GM12878 (cell line): ENCODE data around the gene PLPPR1. TPM values are rescaled to one million over a fixed set of nuclear protein-coding genes. Genes with fewer than 3 reads are reported as not detected.

ENCODE experiments used
- ATAC-seq: fragments of 200-7000 bp; cut with Tn5 transposase; 3 replicates; pipeline ENCODE4 v1.9.1; 2020; ENCODE audit warnings: mild to moderate bottlenecking, moderate library complexity
- BruUV-seq: library from RNA; stranded (reverse); fragments of 400-500 nt; replicated peaks from 2 replicates; lab custom pipeline; 2021; lab: Mats Ljungman, UMichigan
- CTCF ChIA-PET: fragments of 300-600 bp; sonication (Branson Sonifier 250); formaldehyde crosslinking; extraction: SDS; loops from one replicate; lab custom pipeline; 2021; ENCODE audit warnings: inconsistent platforms; lab: Yijun Ruan, JAX
- POLR2A ChIA-PET: fragments of 350-600 bp; formaldehyde crosslinking; extraction: SDS; loops from one replicate; lab custom pipeline; 2021; ENCODE audit warnings: inconsistent platforms; lab: Charles Lee
- RAD21 ChIA-PET: fragments of 300-600 bp; sonication (Branson Sonifier 250); formaldehyde crosslinking; loops from one replicate; lab custom pipeline; 2023; ENCODE audit warnings: antibody characterized with exemption; ENCODE audit not compliant: unreplicated experiment; lab: Charles Lee
- SMC1A ChIA-PET: fragments of 300-600 bp; sonication (Branson Sonifier 250); formaldehyde crosslinking; loops from one replicate; lab custom pipeline; 2023; ENCODE audit not compliant: unreplicated experiment, uncharacterized antibody; lab: Charles Lee
- DNase-seq: peaks from one replicate; pipeline ENCODE4 v3.0.0-alpha.2; 2011; ENCODE audit warnings: low read depth, low spot score
- FAIRE-seq: peaks from 3 replicates; lab custom pipeline; 2011; peaks lifted over from hg19 to GRCh38; lab: Jason Lieb, UNC
- H2AFZ ChIP-seq: 2 replicates; pipeline ENCODE4 v1.6.0; 2011; ENCODE audit warnings: low read depth, low read length, control low read depth; ENCODE audit not compliant: control insufficient read depth
- H3K27ac ChIP-seq: 2 replicates; pipeline ENCODE4 v1.5.1; 2011; ENCODE audit warnings: control low read depth; ENCODE audit not compliant: control insufficient read depth, insufficient read depth
- H3K27me3 ChIP-seq, 2 experiments: replicated peaks in 1 of 2; 2 replicates each; pipeline versions ENCODE4 v1.6.0 to v1.6.1; 2011; ENCODE audit warnings: low read length in 1 of 2; ENCODE audit not compliant: control insufficient read depth in 2 of 2, insufficient read depth in 2 of 2
- H3K36me3 ChIP-seq, 2 experiments: 2 replicates each; pipeline ENCODE4 v1.5.1; 2011; ENCODE audit warnings: low read length in 1 of 2; ENCODE audit not compliant: control insufficient read depth in 2 of 2, insufficient read depth in 2 of 2
- H3K4me1 ChIP-seq: 2 replicates; pipeline ENCODE4 v1.6.1; 2011; ENCODE audit warnings: mild to moderate bottlenecking, low read length, moderate library complexity, mixed read lengths; ENCODE audit not compliant: control insufficient read depth, insufficient read depth
- H3K4me2 ChIP-seq: 2 replicates; pipeline ENCODE4 v1.6.0; 2011; ENCODE audit warnings: control low read depth; ENCODE audit not compliant: control insufficient read depth, insufficient read depth
- H3K4me3 ChIP-seq: fragments of 200-600 bp; sonication (generic); 2 replicates; pipeline ENCODE4 v1.5.1; 2016
- H3K79me2 ChIP-seq: 2 replicates; pipeline ENCODE4 v1.6.0; 2011; ENCODE audit warnings: low read length; ENCODE audit not compliant: control insufficient read depth, insufficient read depth
- H3K9ac ChIP-seq: 2 replicates; pipeline ENCODE4 v1.8.0; 2011; ENCODE audit warnings: low read length, control low read depth, mixed read lengths; ENCODE audit not compliant: control insufficient read depth, insufficient read depth
- H3K9me3 ChIP-seq: replicated peaks from 3 replicates; pipeline ENCODE4 v1.5.1; 2011; ENCODE audit warnings: mild to moderate bottlenecking, low read length; ENCODE audit not compliant: control insufficient read depth, insufficient read depth
- H4K20me1 ChIP-seq: 2 replicates; pipeline ENCODE4 v1.6.0; 2011; ENCODE audit not compliant: control insufficient read depth, insufficient read depth
- BCL11A ChIP-seq: IDR thresholded peaks from 2 replicates; pipeline ENCODE4 v1.6.1; 2011; ENCODE audit warnings: low read depth, low read length
- CEBPB ChIP-seq, 2 experiments: fragments of 150-350 bp in 1 of 2; IDR thresholded peaks; 2 replicates each; pipeline ENCODE4 v1.6.1; 2012 to 2014; ENCODE audit warnings: low read depth in 2 of 2, low read length in 2 of 2, borderline replicate concordance in 1 of 2, inconsistent platforms in 1 of 2
- ETV6 ChIP-seq, 2 experiments: fragments of 450-650 bp in 1 of 2; IDR thresholded peaks in 1 of 2; conservative IDR thresholded peaks in 1 of 2; 2 replicates each; pipeline ENCODE4 v1.6.1; 2014; ENCODE audit warnings: antibody characterized with exemption in 1 of 2, borderline replicate concordance in 1 of 2, low read depth in 1 of 2, mild to moderate bottlenecking in 1 of 2, moderate library complexity in 1 of 2
- HCFC1 ChIP-seq: fragments of 150-350 bp; IDR thresholded peaks from 2 replicates; pipeline ENCODE4 v1.6.1; 2014; ENCODE audit warnings: low read length
- MEF2A ChIP-seq: IDR thresholded peaks from 2 replicates; pipeline ENCODE4 v1.6.1; 2011; ENCODE audit warnings: low read depth, mild to moderate bottlenecking, low read length, moderate library complexity; ENCODE audit not compliant: insufficient read depth
- NFYB ChIP-seq: IDR thresholded peaks from 2 replicates; pipeline ENCODE4 v1.6.1; 2011; ENCODE audit warnings: low read depth, mild to moderate bottlenecking, low read length, improper control_type of control experiment, moderate library complexity; ENCODE audit not compliant: insufficient read depth
- NR2F1 ChIP-seq: fragments of 450-650 bp; conservative IDR thresholded peaks from 2 replicates; pipeline ENCODE4 v1.6.1; 2017; ENCODE audit warnings: mild to moderate bottlenecking
- NRF1 ChIP-seq: conservative IDR thresholded peaks from 2 replicates; pipeline ENCODE4 v1.6.1; 2011; ENCODE audit warnings: mild to moderate bottlenecking, low read depth, low read length, improper control_type of control experiment
- PML ChIP-seq: IDR thresholded peaks from 2 replicates; pipeline ENCODE4 v1.6.1; 2012; ENCODE audit warnings: low read length, inconsistent platforms
- POU2F2 ChIP-seq: IDR thresholded peaks from 3 replicates; pipeline ENCODE4 v1.6.1; 2011; ENCODE audit warnings: low read depth, mild to moderate bottlenecking, low read length, borderline replicate concordance
- RAD21 ChIP-seq: IDR thresholded peaks from 2 replicates; pipeline ENCODE4 v1.6.1; 2011; ENCODE audit warnings: mild to moderate bottlenecking, low read depth, low read length, moderate library complexity; ENCODE audit not compliant: insufficient read depth
- RBBP5 ChIP-seq: fragments of 200-600 bp; sonication (generic); conservative IDR thresholded peaks from 2 replicates; pipeline ENCODE4 v1.6.1; 2016
- ZBED1 ChIP-seq: IDR thresholded peaks from 2 replicates; pipeline ENCODE4 v1.6.1; 2016; ENCODE audit warnings: borderline replicate concordance
- ZNF24 ChIP-seq: fragments of 450-650 bp; IDR thresholded peaks from 2 replicates; pipeline ENCODE4 v1.6.1; 2017; ENCODE audit warnings: antibody characterized with exemption, mild to moderate bottlenecking
- WGBS: methylation state at CpG from one replicate; pipeline ENCODE4 v1.1.6; 2016; ENCODE audit warnings: low lambda C conversion rate; ENCODE audit not compliant: insufficient replicate concordance, insufficient coverage; ENCODE audit errors: missing lambda C conversion rate; 5-methylcytosine and 5-hydroxymethylcytosine counted together
- in situ Hi-C: fragments of 300-500 bp; cut with MboI; formaldehyde crosslinking; loops from 9 replicates; pipeline ENCODE4 v1.14.3; 2018; ENCODE audit warnings: mixed read lengths
- intact Hi-C: fragments of 100-400 bp; cut with micrococcal nuclease; formaldehyde crosslinking; loops from one replicate; pipeline ENCODE4 v1.14.2; 2022; ENCODE audit not compliant: unreplicated experiment
- polyA plus RNA-seq, 11 experiments: library from polyadenylated mRNA; depleted of rRNA in 4 of 11; unstranded in 6 of 11; stranded (reverse) in 5 of 11; fragments of >200 nt; fragmentation: Nextera tagmentation in 4 of 11; fragmentation: Illumina TruSeq in 1 of 11; extraction: Ambion mirVana in 4 of 11; extraction: Trizol in 1 of 11; gene quantifications; 1 replicate in 1 of 11; 2 replicates in 10 of 11; pipeline versions ENCODE4 v1.2.1 to v1.2.3, GENCODE V29; 2011 to 2016; ENCODE audit warnings: inconsistent platforms in 2 of 11, missing spikeins in 2 of 11, low read depth in 1 of 11
- total RNA-seq, 4 experiments: library from RNA; depleted of rRNA in 3 of 4; stranded (reverse); fragments of >200 nt in 3 of 4; fragmentation: Illumina TruSeq in 1 of 4; extraction: Trizol in 1 of 4; gene quantifications; 2 replicates each; pipeline versions ENCODE4 v1.2.1 to v1.2.3, GENCODE V29; 2013 to 2021
- TF ChIP-seq, protein P1 (sequence below): fragments of 450-650 bp; IDR thresholded peaks from 2 replicates; pipeline ENCODE4 v1.6.1; 2016; ENCODE audit warnings: mild to moderate bottlenecking
- TF ChIP-seq, protein P2 (sequence below): IDR thresholded peaks from 2 replicates; pipeline ENCODE4 v1.6.1; 2011; ENCODE audit warnings: mild to moderate bottlenecking, low read depth, low read length, moderate library complexity; ENCODE audit not compliant: insufficient replicate concordance
- TF ChIP-seq, protein P3 (sequence below): fragments of 450-650 bp; IDR thresholded peaks from 2 replicates; pipeline ENCODE4 v1.6.1; 2017; ENCODE audit warnings: antibody characterized with exemption, mild to moderate bottlenecking, moderate library complexity

Gene PLPPR1
- total and polyA plus RNA-seq, 10 of the 15 experiments (the other 5 are each of a cell fraction or from before 2014, with no cell fraction given): 0.69 TPM; not detected in 9

DNA sequence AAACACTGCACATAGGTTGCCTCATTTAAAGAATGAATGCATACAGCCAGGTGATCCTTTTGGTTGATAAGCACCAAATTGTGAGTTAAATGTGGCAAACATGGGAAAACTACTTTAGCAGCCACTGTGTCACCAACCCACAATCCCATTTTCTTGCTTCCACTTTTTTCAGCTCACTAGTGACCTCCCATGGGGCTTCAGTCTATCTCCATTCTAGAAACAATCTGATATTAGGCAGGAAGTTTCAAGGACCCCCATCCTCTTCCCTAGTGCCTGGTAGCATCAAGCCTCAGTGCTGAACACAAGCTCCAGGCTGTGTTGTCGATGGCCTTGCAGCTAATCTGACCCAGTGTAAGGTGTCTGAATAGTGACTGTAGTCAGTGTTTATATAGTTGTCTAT lies 66.2 kb downstream of the PLPPR1 start:
- Histone ChIP-seq H3K27me3 (no peaks in the 10 kb centered on the region; a peak in 1 of 4 replicates), H3K9me3 (no peaks in the 10 kb centered on the region), H3K4me1 (no peaks in the 10 kb centered on the region), H3K9ac (no peak overlapping the region), H3K4me3 (no peak overlapping the region), H2AFZ (no peak overlapping the region), H3K27ac (no peak overlapping the region), H3K36me3 (no peaks in the 10 kb centered on the region), H3K4me2 (no peak overlapping the region), H4K20me1 (no peaks in the 10 kb centered on the region), H3K79me2 (no peaks in the 10 kb centered on the region)
- ChIA-PET SMC1A (no interaction called here), CTCF (interaction anchor here (1.9 kb wide), 1 partner anchor 24 kb away, joined by 6 read pairs; no protein-coding TSS in a partner anchor), POLR2A (no interaction called here), RAD21 (no interaction called here)
- ATAC-seq (no peak), FAIRE-seq (no peak), DNase-seq (no peak)
- WGBS: 0% methylated on average over 1 of the region's 1 CpG
- TF ChIP-seq, protein P1, sequence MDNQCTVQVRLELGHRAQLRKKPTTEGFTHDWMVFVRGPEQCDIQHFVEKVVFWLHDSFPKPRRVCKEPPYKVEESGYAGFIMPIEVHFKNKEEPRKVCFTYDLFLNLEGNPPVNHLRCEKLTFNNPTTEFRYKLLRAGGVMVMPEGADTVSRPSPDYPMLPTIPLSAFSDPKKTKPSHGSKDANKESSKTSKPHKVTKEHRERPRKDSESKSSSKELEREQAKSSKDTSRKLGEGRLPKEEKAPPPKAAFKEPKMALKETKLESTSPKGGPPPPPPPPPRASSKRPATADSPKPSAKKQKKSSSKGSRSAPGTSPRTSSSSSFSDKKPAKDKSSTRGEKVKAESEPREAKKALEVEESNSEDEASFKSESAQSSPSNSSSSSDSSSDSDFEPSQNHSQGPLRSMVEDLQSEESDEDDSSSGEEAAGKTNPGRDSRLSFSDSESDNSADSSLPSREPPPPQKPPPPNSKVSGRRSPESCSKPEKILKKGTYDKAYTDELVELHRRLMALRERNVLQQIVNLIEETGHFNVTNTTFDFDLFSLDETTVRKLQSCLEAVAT: no peak
- TF ChIP-seq BCL11A (no peak), RAD21 (no peak), RBBP5 (no peak), PML (no peak), HCFC1 (no peak), NR2F1 (no peak), NFYB (no peak), ZNF24 (no peak), POU2F2 (no peak), MEF2A (no peak), ETV6 (conservative IDR thresholded peaks at IDR 0.05 in 1 of 2, IDR thresholded peaks at IDR 0.05 in 1 of 2; ENCODE audit: borderline replicate concordance in 1 of 2, low read depth in 1 of 2) (no peak), NRF1 (no peak), CEBPB (IDR thresholded peaks at IDR 0.05; ENCODE audit: borderline replicate concordance in 1 of 2, low read depth in 2 of 2, low read length in 2 of 2) (no peak), ZBED1 (no peak)
- TF ChIP-seq, protein P2, sequence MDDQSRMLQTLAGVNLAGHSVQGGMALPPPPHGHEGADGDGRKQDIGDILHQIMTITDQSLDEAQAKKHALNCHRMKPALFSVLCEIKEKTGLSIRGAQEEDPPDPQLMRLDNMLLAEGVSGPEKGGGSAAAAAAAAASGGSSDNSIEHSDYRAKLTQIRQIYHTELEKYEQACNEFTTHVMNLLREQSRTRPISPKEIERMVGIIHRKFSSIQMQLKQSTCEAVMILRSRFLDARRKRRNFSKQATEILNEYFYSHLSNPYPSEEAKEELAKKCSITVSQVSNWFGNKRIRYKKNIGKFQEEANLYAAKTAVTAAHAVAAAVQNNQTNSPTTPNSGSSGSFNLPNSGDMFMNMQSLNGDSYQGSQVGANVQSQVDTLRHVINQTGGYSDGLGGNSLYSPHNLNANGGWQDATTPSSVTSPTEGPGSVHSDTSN: no peak
- TF ChIP-seq, protein P3, sequence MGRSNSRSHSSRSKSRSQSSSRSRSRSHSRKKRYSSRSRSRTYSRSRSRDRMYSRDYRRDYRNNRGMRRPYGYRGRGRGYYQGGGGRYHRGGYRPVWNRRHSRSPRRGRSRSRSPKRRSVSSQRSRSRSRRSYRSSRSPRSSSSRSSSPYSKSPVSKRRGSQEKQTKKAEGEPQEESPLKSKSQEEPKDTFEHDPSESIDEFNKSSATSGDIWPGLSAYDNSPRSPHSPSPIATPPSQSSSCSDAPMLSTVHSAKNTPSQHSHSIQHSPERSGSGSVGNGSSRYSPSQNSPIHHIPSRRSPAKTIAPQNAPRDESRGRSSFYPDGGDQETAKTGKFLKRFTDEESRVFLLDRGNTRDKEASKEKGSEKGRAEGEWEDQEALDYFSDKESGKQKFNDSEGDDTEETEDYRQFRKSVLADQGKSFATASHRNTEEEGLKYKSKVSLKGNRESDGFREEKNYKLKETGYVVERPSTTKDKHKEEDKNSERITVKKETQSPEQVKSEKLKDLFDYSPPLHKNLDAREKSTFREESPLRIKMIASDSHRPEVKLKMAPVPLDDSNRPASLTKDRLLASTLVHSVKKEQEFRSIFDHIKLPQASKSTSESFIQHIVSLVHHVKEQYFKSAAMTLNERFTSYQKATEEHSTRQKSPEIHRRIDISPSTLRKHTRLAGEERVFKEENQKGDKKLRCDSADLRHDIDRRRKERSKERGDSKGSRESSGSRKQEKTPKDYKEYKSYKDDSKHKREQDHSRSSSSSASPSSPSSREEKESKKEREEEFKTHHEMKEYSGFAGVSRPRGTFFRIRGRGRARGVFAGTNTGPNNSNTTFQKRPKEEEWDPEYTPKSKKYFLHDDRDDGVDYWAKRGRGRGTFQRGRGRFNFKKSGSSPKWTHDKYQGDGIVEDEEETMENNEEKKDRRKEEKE: no peak
- intact Hi-C loops: no loop called here
- no TSS peak for BruUV-seq
- in situ Hi-C loops: no loop called here
